T-helper 1 cell treated with Interleukin-12 subunit alpha and Interleukin-12 subunit beta and Interleukin-4 antibody, amounts not matched to agents 30 μg/mL and 1 μg/mL, for 36 hours (primary cell): Measurements from ENCODE around the gene TRAF2.
"Not testable (repeated sequence)": the region's sequence is repeated elsewhere in the genome, so short reads cannot be mapped to it uniquely, and the experiment has no call there.

ENCODE experiments used
- H3K27ac Mint-ChIP-seq: one replicate; pipeline ENCODE4 v1.8.0; 2021; ENCODE audit warnings: mild to moderate bottlenecking, mixed read lengths
- H3K27me3 Mint-ChIP-seq: one replicate; pipeline ENCODE4 v1.8.0; 2021; ENCODE audit warnings: low read depth, mixed read lengths
- H3K36me3 Mint-ChIP-seq: one replicate; pipeline ENCODE4 v1.8.0; 2021; ENCODE audit warnings: low read depth, mixed read lengths
- H3K4me1 Mint-ChIP-seq: one replicate; pipeline ENCODE4 v1.8.0; 2021; ENCODE audit warnings: low read depth, mixed read lengths
- H3K4me3 Mint-ChIP-seq: one replicate; pipeline ENCODE4 v1.8.0; 2021; ENCODE audit warnings: mild to moderate bottlenecking, moderate library complexity, mixed read lengths
- H3K9me3 Mint-ChIP-seq: one replicate; pipeline ENCODE4 v1.8.0; 2021; ENCODE audit warnings: mixed read lengths

Gene TRAF2

DNA sequence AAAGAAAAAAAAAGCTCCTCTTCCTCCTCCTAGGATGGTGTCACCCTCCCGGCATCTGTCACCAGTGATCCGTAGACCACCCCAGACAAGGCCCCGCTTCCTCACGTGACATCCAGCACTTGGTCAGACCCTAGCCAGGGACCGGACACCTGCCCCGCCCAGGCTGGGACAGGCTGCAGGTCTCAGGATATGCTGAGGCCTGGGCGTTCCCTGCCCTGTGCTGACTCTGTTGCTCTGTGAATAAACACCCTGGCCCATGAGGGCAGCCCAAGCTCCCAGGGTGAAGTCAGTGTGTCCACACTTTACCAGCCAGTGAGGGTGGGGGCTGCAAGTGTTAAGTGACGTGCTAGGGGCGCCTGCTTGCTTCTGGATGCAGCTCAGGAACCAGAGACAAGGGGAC is 25.8 kb upstream of the TRAF2 start:
- no peaks in the 10 kb centered on the region for H3K27me3 Mint-ChIP-seq
- no peak overlapping the region for H3K27ac Mint-ChIP-seq
- peaks cover 17% of the 10 kb centered on the region for H3K36me3 Mint-ChIP-seq
- H3K4me1 Mint-ChIP-seq: peaks cover 17% of the 10 kb centered on the region
- H3K4me3 Mint-ChIP-seq: no peak overlapping the region
- no peaks in the 10 kb centered on the region for H3K9me3 Mint-ChIP-seq

DNA sequence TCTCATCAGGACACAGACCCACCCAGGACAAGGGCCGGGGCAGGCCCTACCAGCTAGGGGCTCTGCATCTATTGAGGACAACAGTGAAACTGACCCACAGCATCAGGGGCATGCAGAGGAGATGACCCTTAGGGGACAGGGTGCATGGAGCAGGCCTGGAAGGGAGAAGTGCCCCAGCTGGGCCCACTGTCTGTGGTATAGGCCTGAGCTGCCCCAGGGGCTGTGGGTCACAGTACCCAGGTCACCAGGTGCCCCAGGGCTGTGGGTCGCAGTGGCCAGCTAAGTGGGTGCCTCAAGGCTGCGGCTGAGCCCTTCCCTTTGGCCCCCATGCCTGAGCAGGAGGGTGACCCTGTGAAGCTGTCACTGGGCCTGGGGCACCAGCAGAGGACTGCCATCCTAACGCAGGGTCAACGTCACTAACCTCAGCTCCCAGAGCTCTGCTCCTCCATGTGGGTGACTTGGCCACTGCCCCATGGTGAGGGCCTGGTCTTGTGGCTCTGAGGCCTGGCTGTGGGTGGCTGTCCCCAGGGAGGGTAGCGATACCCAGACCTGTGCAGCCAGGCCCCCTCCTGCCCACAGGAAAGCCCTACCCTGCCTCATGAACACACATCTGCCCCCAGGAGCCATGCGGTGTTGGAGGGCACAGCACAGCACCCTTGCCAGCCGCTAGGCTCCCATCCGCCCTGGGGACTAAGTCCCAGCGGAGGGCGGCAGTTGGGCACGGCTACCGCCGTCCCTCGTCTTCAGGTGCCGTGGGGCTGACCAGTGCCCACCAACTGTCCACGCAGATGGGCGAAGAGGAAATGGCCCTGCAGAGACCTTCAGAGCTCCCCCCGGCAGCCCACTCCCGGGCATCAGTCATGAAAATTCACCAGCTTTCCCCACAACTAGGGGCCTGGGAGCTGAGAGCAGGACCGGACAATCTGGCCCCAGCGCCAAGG is 25.1 kb upstream of the TRAF2 start:
- Mint-ChIP-seq H3K27me3 (no peaks in the 10 kb centered on the region), H3K4me3 (no peak overlapping the region), H3K4me1 (peaks cover 17% of the 10 kb centered on the region), H3K9me3 (no peaks in the 10 kb centered on the region), H3K36me3 (peaks cover 17% of the 10 kb centered on the region), H3K27ac (no peak overlapping the region)

DNA sequence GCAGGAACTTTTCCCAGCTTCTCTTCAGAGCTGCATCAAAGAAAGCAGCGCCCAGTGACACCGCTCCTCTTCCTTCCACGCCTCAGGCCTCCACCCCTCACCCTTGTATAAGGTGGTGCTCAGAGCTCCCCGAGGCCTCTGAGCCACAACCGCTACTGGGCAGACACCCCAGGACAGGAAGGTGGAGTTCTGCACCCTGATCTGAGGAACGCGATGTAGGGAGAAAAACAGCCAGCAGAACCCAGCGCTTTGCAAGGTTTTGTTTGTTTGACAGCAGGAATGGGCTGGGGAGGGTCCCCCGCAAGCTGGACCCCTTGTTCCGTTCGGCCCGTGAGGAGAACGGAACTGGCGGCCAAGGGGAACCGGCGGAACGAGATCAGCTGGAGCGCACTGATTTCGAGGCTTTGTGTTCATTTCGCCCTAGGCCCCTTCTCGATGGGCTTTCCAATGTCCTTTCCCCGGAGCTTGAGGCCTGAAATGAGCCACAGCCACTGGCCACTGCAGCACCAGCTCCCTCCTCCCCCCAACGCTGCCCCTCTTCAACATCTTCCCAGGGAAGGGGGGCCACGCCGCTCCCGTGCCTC is 24.4 kb upstream of the TRAF2 start:
- Mint-ChIP-seq H3K4me1 (peaks cover 17% of the 10 kb centered on the region), H3K27me3 (no peaks in the 10 kb centered on the region), H3K36me3 (peaks cover 17% of the 10 kb centered on the region), H3K4me3 (no peak overlapping the region), H3K27ac (no peak overlapping the region), H3K9me3 (no peaks in the 10 kb centered on the region)

DNA sequence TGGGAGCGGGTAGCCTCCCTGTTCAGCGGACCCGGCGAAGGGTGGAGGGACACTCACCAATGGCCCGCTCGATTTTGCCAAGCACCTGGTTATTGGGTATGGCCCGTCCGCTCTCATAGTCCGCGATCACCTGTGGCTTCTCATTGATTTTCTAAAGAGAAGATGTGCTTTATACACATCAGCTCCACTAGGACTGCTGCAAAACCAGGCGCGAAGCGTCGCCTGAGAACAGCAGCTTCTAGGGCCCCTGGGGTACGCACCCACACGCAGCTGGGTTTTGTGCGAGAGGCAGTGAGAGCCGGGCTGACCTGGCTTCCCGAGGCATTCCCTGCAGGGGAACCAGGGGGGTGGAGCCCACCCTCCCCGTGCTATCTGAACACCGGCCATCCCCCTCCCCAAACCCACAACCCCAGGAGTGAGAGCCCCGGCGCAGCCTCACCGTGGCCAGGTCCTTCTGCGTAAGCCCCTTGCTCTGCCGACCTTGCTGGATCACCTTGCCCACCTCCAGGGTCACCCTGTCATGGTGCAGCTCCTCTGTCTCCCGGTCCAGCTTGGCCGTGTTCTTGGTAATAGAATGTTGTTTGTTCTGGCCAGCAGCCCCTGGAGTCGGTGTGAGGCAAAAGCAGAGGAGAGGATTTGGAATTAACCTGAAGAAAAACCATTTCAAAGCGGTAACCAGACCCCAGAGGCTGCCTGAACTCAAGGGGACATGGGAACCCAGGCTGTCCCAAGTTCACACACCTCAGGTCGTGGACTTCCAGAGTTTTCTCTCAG is 23.3 kb upstream of the TRAF2 start:
- peaks cover 17% of the 10 kb centered on the region for H3K36me3 Mint-ChIP-seq
- H3K9me3 Mint-ChIP-seq: no peaks in the 10 kb centered on the region
- H3K4me1 Mint-ChIP-seq: peaks cover 17% of the 10 kb centered on the region
- no peaks in the 10 kb centered on the region for H3K27me3 Mint-ChIP-seq
- no peak overlapping the region for H3K4me3 Mint-ChIP-seq
- H3K27ac Mint-ChIP-seq: no peak overlapping the region

DNA sequence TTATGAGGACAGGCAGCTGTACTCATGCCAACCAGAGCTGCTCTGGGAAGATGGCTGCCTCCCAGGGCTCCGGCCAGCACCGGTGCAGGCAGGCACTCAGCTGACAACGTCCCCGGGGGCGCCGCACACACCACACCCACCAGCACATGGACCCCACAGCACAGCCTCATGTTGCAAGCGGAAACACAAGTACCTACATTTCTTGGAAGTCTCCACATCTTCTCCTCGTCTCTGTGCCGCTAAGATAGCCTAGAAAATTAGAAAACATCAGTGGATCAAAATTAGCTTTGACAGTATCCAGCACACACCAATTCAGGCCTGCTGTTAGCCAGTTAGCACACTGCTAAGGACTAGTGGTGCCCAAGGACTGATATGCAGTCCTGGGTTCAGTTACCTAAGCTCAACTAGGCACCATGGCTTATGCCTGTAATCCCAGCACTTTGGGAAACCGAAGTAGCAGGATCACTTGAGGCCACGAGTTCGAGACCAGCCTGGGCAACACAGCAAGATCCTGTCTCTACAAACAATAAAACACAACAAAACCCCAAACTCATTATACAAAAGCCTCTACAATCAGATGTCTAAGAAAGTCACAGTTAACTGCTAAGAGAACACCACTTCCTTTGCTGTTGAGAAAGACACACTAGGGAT is 22.6 kb upstream of the TRAF2 start:
- H3K9me3 Mint-ChIP-seq: no peaks in the 10 kb centered on the region
- H3K27ac Mint-ChIP-seq: peak overlapping the region; percentile 71
- H3K27me3 Mint-ChIP-seq: no peaks in the 10 kb centered on the region
- no peak overlapping the region for H3K4me3 Mint-ChIP-seq
- peaks cover 20% of the 10 kb centered on the region for H3K36me3 Mint-ChIP-seq
- peaks cover 17% of the 10 kb centered on the region for H3K4me1 Mint-ChIP-seq

DNA sequence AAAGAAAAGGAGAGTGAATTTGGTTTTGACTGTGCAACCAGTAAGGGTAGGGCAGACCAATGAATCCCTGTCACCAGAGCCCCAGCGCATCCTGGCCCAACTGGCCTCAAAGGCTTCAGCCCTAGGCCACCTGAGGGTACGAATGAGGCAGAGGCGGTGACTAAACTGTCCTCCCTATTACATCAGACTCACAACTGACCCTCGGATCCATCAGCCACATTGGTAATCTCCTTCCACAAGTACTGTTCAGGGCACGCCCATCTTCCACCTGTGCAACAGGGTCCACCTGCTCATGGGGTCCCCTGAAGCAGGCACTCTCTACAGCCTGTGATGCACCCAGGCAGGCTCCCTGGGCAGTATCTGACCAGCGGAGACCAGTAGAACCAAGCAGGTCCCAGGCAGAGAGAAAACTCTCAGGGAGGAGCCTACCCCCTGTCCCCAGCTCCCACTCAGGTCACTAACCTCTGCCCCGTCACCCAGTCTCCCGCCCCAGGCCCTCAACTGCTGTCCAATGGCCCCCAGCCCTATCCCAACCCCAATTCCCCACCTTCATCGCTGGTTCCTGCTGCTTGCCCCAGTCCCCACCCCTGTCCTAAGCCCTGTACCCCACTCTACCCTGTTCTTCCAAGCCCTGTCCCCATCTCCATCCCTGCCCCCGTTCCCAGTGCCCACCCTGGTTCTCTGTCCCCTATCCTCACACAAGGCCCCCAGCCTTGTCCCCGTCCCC is 21.1 kb upstream of the TRAF2 start:
- Mint-ChIP-seq H3K4me1 (peaks cover 22% of the 10 kb centered on the region), H3K27ac (peak overlapping the region; percentile 74), H3K36me3 (peaks cover 20% of the 10 kb centered on the region), H3K9me3 (no peaks in the 10 kb centered on the region), H3K27me3 (no peaks in the 10 kb centered on the region), H3K4me3 (peak overlapping the region; percentile 84)

DNA sequence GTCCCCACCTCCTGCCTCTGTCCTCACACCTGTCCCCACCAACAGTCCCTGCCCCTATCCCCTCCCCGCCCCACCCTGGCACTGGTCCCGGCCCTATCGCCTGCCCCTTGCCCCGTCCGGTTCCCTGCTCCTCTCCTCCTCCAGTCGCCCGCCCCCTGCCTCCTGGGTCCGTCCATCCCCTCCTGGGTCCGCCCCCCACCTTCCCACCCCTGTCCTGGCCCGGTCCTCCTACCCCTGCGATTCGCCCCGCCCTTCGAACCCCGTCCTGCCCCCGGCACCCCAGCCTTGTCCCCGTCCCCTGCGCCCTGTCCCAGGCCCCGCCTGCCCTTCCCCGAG is 20.6 kb upstream of the TRAF2 start:
- Mint-ChIP-seq H3K4me3 (peak overlapping the region; percentile 84), H3K27ac (peak overlapping the region; percentile 74), H3K9me3 (no peaks in the 10 kb centered on the region), H3K27me3 (no peaks in the 10 kb centered on the region), H3K4me1 (peaks cover 20% of the 10 kb centered on the region), H3K36me3 (peaks cover 20% of the 10 kb centered on the region)

DNA sequence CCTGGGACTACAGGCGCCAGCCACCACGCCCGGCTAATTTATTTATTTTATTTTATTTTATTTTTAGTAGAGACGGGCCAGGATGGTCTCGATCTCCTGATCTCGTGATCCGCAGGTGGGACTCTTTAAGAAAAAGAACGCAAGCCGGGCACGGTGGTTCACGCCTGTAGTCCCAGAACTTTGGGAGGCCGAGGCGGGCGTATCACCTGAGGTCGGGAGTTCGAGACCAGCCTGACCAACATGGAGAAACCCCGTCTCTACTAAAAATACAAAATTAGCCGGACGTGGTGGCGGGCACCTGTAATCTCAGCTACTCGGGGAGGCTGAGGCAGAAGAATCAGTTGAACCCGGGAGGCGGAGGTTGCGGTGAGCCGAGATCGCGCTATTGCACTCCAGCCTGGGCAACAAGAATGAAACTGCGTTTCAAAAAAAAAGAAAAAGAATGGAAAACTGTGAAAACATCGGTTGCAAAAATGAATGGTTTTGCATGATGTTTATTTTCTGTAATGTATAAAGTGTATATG is 19.4 kb upstream of the TRAF2 start:
- H3K9me3 Mint-ChIP-seq, H3K27me3 Mint-ChIP-seq: not testable (repeated sequence)
- Mint-ChIP-seq H3K4me1 (peaks cover 20% of the 10 kb centered on the region), H3K4me3 (peak overlapping the region; percentile 73), H3K27ac (peak overlapping the region; percentile 70), H3K36me3 (peaks cover 17% of the 10 kb centered on the region)

DNA sequence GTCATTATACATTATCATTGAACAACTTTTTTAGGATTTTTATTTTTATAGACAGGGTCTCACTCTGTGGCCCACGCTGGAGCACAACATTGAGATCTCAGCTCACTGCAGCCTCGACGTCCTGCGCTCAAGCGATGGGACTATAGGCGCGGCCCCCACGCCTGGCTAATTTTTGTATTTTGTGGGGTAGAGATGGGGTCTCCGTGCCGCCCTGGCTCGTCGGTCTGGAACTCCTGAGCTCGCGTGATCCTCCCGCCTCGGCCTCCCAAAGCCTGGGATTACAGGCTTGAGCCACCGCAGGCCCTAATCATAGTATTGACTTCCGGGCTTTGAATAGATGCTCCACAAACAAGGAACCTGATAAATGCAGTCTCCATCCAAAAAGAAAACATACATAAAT is 18.8 kb upstream of the TRAF2 start:
- H3K9me3 Mint-ChIP-seq: peaks cover 7% of the 10 kb centered on the region
- peaks cover 19% of the 10 kb centered on the region for H3K4me1 Mint-ChIP-seq
- peak overlapping the region; percentile 46 for H3K4me3 Mint-ChIP-seq
- peak overlapping the region; percentile 67 for H3K27ac Mint-ChIP-seq
- H3K36me3 Mint-ChIP-seq: peaks cover 16% of the 10 kb centered on the region
- no peaks in the 10 kb centered on the region for H3K27me3 Mint-ChIP-seq

DNA sequence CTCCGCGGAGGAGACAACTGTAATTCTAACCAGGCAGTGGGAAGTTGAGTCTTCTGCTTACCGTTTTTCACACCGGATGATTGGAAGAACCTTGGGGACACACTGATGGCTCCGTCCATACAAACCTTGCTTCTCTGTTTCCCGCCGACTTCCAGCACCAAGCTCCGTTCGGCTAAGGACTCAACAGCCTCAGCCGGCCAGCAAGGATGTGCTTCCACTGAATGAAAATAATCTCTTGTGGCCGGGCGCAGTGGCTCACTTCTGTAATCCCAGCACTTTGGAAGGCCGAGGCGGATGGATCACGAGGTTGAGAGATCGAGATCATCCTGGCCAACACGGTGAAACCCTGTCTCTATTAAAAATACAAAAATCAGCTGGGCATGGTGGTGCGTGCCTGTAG is 18.4 kb upstream of the TRAF2 start:
- no peaks in the 10 kb centered on the region for H3K27me3 Mint-ChIP-seq
- peaks cover 16% of the 10 kb centered on the region for H3K36me3 Mint-ChIP-seq
- peak overlapping the region; percentile 46 for H3K4me3 Mint-ChIP-seq
- H3K9me3 Mint-ChIP-seq: peaks cover 12% of the 10 kb centered on the region
- H3K27ac Mint-ChIP-seq: no peak overlapping the region
- peaks cover 19% of the 10 kb centered on the region for H3K4me1 Mint-ChIP-seq

DNA sequence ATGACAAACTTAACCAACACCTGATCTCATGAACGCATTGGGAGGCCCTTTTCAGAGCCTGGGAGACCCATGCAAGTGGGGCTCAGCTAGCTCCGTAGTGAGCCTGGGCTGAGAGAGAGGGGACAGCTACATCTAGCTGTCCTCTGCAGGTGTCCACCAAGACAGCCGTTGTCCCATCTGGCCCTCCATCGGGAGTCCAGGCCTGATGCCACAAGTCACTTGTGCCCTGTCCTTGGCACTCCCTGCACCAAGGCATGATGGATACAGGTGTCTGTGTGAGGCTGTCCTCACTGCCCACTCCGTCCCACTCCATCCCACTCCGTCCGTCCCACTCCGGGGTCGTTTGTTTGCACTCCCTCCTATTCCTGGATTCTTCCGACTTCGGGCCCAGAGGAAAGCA is 17.7 kb upstream of the TRAF2 start:
- H3K27me3 Mint-ChIP-seq: no peaks in the 10 kb centered on the region
- H3K4me1 Mint-ChIP-seq: peaks cover 18% of the 10 kb centered on the region
- peaks cover 12% of the 10 kb centered on the region for H3K36me3 Mint-ChIP-seq
- H3K9me3 Mint-ChIP-seq: peaks cover 12% of the 10 kb centered on the region
- peak overlapping the region; percentile 27 for H3K27ac Mint-ChIP-seq
- peak overlapping the region; percentile 57 for H3K4me3 Mint-ChIP-seq

DNA sequence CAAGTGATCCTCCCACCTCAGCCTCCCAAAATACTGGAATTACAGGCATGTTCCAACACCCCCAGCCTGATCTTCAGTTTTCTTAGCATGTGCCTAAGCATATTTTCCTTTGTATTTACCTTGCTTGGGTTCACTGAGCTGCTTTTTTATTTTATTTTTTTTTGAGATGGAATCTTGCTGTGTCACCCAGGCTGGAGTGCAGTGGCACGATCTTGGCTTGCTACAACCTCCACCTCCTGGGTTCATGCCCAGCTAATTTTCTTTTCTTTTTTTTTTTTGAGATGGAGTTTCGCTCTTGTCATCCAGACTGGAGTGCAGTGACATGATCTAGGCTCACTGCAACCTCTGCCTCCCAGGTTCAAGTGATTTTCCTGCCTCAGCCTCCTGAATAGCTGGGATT is 16.7 kb upstream of the TRAF2 start:
- Mint-ChIP-seq H3K9me3 (peaks cover 12% of the 10 kb centered on the region), H3K4me1 (peaks cover 11% of the 10 kb centered on the region)
- not testable (repeated sequence) for H3K27ac Mint-ChIP-seq, H3K27me3 Mint-ChIP-seq, H3K36me3 Mint-ChIP-seq, H3K4me3 Mint-ChIP-seq

DNA sequence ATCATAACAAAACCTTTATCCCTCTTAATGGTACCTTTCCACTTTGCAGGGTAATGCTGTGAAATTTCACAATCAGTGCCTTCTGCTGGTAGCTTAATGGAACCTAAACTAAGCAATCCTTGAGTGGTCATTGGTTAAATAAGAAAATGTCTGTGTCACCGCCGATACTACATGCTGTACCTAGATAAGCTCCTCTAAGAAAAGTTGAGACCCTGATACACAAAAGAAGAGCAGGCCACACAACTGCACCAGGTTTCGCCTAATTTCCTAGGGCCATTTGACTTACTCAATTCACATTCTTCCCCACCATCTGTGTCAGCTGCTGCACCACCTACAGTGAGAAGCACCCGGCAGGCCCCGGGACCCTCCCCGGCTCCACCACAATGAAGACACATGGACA is 11.2 kb upstream of the TRAF2 start:
- Mint-ChIP-seq H3K36me3 (no peaks in the 10 kb centered on the region), H3K9me3 (peaks cover 12% of the 10 kb centered on the region), H3K27ac (no peak overlapping the region), H3K27me3 (no peaks in the 10 kb centered on the region), H3K4me3 (no peak overlapping the region), H3K4me1 (peaks cover 4% of the 10 kb centered on the region)

DNA sequence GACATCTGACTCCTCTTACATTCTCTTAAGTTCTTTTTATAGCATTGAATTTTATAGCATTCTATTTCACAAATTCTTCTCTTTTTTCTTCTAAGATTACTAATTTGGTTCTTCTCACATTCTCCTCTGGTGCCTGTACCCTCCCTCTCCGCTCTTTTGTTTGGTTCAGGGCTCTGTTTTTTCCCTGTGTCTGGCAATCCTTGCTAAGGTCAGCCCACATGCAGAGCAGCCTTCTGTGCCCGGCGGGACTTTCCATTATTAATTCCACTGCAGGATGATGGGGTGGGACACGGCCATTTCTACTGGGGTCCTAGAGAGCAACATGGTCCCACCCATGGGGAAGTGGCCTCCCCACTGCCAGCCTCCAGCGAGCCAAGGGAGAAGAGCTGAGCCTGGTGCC is 9.8 kb upstream of the TRAF2 start:
- peaks cover 11% of the 10 kb centered on the region for H3K9me3 Mint-ChIP-seq
- H3K27ac Mint-ChIP-seq: no peak overlapping the region
- H3K27me3 Mint-ChIP-seq: no peaks in the 10 kb centered on the region
- no peak overlapping the region for H3K4me3 Mint-ChIP-seq
- H3K36me3 Mint-ChIP-seq: no peaks in the 10 kb centered on the region
- H3K4me1 Mint-ChIP-seq: peaks cover 9% of the 10 kb centered on the region
